Adipocyte (in vitro differentiated cells): ENCODE measurements around the gene INPP5J.
A peak's percentile ranks its signal among the peaks of the same experiment; 100 is the strongest.

ENCODE experiments used
- DNase-seq: peaks from one replicate; pipeline ENCODE4 v3.0.0-alpha.2; 2015; ENCODE audit warnings: low read depth
- H3K27me3 ChIP-seq: replicated peaks from 2 replicates; pipeline ENCODE4 v1.7.0; 2013; ENCODE audit warnings: mild to moderate bottlenecking, low read length, moderate library complexity; ENCODE audit not compliant: control insufficient read depth, insufficient read depth
- H3K36me3 ChIP-seq: 2 replicates; pipeline ENCODE4 v1.7.0; 2013; ENCODE audit warnings: low read length, mild to moderate bottlenecking, moderate library complexity; ENCODE audit not compliant: control insufficient read depth, insufficient read depth, severe bottlenecking
- H3K4me1 ChIP-seq: 2 replicates; pipeline ENCODE4 v1.7.0; 2013; ENCODE audit warnings: mild to moderate bottlenecking, low read length, moderate library complexity; ENCODE audit not compliant: control insufficient read depth, insufficient read depth
- H3K4me3 ChIP-seq: 2 replicates; pipeline ENCODE4 v1.7.0; 2013; ENCODE audit warnings: mild to moderate bottlenecking, low read length, moderate library complexity
- H3K9ac ChIP-seq: 2 replicates; pipeline ENCODE4 v1.7.0; 2013; ENCODE audit warnings: mild to moderate bottlenecking, low read length, moderate library complexity
- H3K9me3 ChIP-seq: 2 replicates; pipeline ENCODE4 v1.7.0; 2013; ENCODE audit warnings: mild to moderate bottlenecking, low read length, moderate library complexity; ENCODE audit not compliant: control insufficient read depth

INPP5J gene

DNA sequence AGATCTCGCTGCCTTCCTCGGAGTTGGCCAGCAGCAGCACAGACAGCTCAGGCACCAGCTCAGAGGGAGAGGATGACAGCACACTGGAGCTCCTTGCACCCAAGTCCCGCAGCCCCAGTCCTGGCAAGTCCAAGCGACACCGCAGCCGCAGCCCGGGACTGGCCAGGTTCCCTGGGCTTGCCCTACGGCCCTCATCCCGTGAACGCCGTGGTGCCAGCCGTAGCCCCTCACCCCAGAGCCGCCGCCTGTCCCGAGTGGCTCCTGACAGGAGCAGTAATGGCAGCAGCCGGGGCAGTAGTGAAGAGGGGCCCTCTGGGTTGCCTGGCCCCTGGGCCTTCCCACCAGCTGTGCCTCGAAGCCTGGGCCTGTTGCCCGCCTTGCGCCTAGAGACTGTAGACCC, 11.1 kb downstream of the INPP5J start:
- Histone ChIP-seq H3K27me3 (peaks cover 21% of the 10 kb centered on the region), H3K36me3 (no peaks in the 10 kb centered on the region), H3K9ac (no peak overlapping the region), H3K4me3 (no peak overlapping the region), H3K9me3 (no peaks in the 10 kb centered on the region), H3K4me1 (no peaks in the 10 kb centered on the region)
- no peak for DNase-seq

DNA sequence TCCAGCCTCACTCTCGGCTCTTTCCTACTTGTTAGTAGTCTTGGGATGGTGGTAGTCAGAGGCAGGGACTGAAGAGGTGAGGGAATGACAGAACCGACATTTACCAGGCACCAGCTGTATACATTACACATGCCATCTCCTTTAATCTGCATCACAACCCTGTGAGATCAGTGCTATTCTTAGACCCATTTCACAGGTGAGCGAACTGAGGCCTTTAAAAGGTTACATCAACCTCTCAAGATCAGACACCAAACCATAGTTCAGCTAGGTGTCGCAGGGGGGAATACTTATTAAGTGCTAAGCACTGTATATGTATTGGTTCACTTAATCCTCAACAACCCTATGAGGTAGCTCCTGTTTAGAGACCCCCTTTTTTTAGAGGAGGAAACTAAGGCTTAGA, 11.9 kb downstream of the INPP5J start:
- H3K36me3 ChIP-seq = no peaks in the 10 kb centered on the region
- DNase-seq = no peak
- H3K9ac ChIP-seq = no peak overlapping the region
- peaks cover 29% of the 10 kb centered on the region for H3K27me3 ChIP-seq
- H3K4me3 ChIP-seq = no peak overlapping the region
- no peaks in the 10 kb centered on the region for H3K9me3 ChIP-seq
- H3K4me1 ChIP-seq = no peaks in the 10 kb centered on the region

DNA sequence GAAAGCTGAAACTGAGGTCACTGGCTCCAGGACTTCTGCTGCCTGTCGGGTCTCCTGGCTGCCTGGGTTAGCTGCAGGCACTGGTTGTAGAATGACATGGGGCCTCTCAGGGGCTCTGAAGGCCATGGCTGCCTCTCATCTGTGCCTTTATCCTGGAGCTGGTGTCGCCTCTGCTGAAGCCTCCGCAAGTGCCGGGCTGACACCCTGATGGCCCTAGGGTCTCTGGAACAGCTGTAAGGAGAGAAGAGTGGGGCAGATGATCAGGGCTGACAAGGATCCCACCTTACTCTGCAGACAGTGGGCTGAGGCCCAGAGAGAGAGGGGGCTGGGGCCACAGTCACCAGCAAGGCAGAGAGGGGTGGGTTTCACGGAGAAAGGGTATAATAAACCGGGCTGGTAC, 12.9 kb downstream of the INPP5J start:
- no peak for DNase-seq
- no peaks in the 10 kb centered on the region for H3K4me1 ChIP-seq
- H3K9me3 ChIP-seq = no peaks in the 10 kb centered on the region
- H3K36me3 ChIP-seq = no peaks in the 10 kb centered on the region
- H3K4me3 ChIP-seq = no peak overlapping the region
- H3K9ac ChIP-seq = no peak overlapping the region
- peaks cover 38% of the 10 kb centered on the region for H3K27me3 ChIP-seq

DNA sequence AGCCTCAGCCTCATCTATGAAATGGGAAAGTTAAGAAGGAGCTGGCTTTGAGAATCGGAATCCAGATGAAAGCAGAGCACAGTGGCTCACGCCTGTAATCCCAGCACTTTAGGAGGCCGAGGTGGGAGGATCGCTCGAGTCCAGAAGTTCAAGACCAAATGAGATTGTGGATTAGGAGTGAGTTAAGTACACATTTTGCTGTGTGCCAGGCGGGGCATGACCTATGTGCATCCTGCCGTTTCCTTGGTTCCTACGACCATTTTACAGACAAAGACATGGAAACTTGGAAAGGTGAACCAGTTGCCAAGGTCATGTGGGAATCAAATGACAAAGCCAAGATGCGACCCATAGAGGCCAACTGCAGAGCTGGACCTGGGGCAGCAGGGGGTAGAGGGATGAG, 13.4 kb downstream of the INPP5J start:
- no peaks in the 10 kb centered on the region for H3K9me3 ChIP-seq
- peaks cover 42% of the 10 kb centered on the region for H3K27me3 ChIP-seq
- no peak overlapping the region for H3K4me3 ChIP-seq
- no peak overlapping the region for H3K9ac ChIP-seq
- no peaks in the 10 kb centered on the region for H3K4me1 ChIP-seq
- no peaks in the 10 kb centered on the region for H3K36me3 ChIP-seq
- DNase-seq = no peak

DNA sequence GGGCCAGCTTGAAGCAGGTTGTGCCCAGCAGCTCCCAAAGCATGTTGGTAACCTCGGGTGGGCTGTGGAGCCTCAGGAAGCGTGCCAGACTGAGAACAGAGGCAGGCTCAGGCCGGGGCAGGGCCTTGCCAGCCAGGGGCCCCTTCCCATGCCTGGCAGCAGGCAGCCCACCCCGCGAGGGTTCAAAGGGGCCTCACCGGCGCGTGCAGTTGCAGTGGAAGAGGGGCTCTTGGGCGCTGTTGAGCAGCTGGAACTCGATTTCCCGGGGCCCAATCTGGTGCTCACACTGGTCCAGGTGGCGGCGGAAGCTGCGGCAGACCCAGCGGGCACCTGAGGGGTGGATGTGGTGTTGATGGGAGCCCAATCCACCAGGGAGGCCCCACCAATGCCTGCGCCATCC, 13.9 kb downstream of the INPP5J start:
- Histone ChIP-seq H3K36me3 (no peaks in the 10 kb centered on the region), H3K4me1 (no peaks in the 10 kb centered on the region), H3K9ac (no peak overlapping the region), H3K9me3 (no peaks in the 10 kb centered on the region), H3K27me3 (peaks cover 45% of the 10 kb centered on the region), H3K4me3 (no peak overlapping the region)
- DNase-seq = no peak

DNA sequence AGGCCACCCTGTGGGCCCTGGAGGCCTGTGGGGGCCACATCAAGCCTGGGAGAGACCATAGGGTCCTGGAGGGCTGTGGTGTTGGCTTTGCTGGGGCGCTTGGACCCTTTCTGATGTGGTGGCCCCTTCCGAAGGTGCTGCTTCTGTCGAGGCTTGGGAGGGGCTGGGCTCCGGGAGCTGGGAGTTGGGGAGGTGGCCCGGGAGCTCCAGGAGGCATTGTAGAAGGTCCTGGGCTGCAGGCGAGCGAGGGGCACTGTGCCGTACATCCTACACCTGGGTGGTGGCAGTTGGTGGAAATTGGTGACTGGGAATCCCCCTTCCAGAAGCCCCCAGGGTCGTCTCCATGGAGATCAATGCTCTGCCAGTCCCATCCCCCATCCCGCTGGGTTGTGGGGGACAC, 15.0 kb downstream of the INPP5J start:
- H3K4me3 ChIP-seq = no peak overlapping the region

DNA sequence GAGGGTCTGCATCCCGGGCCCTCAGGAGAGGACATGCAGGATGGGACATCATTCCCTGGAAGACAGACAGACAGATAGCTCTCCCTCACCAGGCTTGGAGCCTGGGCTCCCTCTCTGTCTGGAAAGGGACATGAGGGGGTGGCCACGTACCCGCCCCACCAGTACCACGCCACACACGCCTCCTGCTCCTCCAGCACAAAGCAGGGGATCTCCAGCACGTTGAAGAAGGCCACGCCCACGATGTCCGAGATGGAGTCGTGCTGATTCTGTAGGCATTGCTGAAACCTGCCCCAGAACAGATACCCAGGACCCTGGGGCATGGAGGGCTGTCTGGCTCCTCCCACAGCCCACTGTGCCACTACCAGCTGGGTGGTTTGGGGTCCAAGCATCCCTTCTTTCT, 15.4 kb downstream of the INPP5J start:
- peaks cover 45% of the 10 kb centered on the region for H3K27me3 ChIP-seq
- no peak for DNase-seq
- H3K9ac ChIP-seq = no peak overlapping the region
- no peaks in the 10 kb centered on the region for H3K4me1 ChIP-seq
- H3K4me3 ChIP-seq = no peak overlapping the region
- H3K9me3 ChIP-seq = no peaks in the 10 kb centered on the region
- H3K36me3 ChIP-seq = no peaks in the 10 kb centered on the region

More for the DNA sequence above, 15.0 kb downstream of the INPP5J start:
- Histone ChIP-seq H3K9me3 (no peaks in the 10 kb centered on the region), H3K9ac (no peak overlapping the region), H3K4me1 (no peaks in the 10 kb centered on the region), H3K27me3 (peaks cover 45% of the 10 kb centered on the region), H3K36me3 (no peaks in the 10 kb centered on the region)
- DNase-seq = no peak

DNA sequence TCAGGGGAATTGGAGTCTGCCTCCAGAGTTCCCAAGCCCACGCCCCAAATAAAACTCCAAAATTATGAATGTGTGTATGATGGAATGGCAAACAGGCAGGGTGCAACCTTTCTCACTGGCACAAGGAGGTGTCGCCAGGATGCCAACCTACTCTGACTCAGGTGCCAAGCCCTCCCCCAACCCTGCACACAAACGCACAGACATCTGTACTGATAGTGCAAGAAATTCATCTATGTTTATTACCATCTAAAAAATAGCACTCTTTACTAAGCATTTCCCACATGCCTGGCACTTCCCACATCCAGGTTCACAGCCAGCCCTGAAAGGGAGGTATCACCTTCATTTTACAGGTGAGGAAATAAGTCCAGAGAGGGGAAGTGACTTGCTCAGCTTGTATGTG, 16.3 kb downstream of the INPP5J start:
- Histone ChIP-seq H3K9ac (no peak overlapping the region), H3K36me3 (no peaks in the 10 kb centered on the region), H3K4me1 (no peaks in the 10 kb centered on the region), H3K4me3 (no peak overlapping the region), H3K27me3 (peaks cover 45% of the 10 kb centered on the region), H3K9me3 (peaks cover under 1% of the 10 kb centered on the region)
- DNase-seq = no peak

DNA sequence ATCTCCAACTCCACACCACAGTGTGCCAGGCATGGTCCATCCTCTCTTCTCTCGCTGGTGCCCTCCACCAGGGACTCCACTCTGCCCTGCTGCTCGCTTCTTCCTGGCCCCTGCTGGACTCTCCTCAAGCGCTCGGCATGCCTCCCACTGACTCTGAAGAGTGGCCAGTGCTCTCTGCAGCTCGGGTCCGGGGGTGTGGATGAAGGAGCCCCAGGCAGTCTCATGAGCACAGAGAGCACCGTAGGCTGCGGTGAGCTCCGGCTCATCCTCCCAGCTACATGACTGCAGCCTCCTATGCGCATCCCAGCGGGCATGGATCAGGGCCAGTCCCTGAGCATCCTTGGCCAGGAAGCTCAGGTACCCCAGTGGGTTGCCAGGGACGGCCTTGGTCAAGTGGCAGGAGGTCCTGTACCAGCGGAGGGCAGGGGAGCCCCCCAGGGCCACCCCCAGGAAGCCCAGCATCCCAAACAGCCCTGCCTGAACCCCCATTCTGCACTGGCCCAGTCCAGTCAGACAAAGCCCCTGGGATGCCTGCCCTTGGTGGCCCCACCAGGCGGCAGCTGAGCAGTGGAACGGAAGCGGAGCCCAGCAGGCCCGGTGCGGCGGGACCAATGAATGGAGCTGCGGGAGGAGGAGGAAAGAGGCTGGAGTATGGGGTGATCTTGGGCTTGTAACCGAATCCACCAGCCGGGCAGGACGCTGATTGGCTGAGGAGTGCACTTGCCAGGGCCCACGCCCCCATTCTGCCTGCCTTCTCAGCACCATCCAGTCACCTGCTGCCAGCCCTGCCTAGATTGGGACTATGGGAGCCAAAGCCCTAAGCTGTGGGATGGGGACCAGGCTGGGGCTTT, 17.3 kb downstream of the INPP5J start, which contains the start of gene PLA2G3:
Gene PLA2G3 (minus strand): TSS at position 643 of the 851 bp plus-strand sequence. CDS start 154 bp downstream, at position 489.
- Histone ChIP-seq H3K27me3 (peaks cover 42% of the 10 kb centered on the region), H3K4me3 (no peak within 1 kb of the TSS), H3K9me3 (peaks cover 9% of the 10 kb centered on the region), H3K4me1 (no peaks in the 10 kb centered on the region), H3K36me3 (no peaks in the 10 kb centered on the region), H3K9ac (no peak within 1 kb of the TSS)
- DNase-seq = peak; percentile 27

DNA sequence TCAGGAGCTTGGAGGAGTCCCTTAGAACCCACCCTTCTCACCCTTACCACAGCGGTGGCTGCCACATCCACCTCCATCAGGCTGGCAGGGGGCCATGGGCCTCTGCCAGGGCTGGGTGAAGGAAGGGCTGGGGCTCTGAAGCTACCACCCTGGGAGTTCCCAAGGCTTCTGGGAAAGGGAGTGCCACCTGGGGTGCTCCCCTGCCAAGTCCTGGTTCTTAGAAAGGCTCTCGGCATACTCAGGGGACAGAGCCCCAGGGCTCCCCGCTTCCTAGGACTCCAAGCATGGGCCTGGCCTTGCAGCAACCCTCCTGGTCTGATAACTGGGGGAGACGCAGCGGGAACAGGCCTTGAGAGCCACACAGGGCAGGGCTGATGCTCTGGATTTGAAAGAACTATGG, 18.0 kb downstream of the INPP5J start:
- DNase-seq = no peak
- Histone ChIP-seq H3K9ac (no peak overlapping the region), H3K36me3 (no peaks in the 10 kb centered on the region), H3K27me3 (peaks cover 35% of the 10 kb centered on the region), H3K4me3 (no peak overlapping the region), H3K4me1 (no peaks in the 10 kb centered on the region), H3K9me3 (peaks cover 9% of the 10 kb centered on the region)

DNA sequence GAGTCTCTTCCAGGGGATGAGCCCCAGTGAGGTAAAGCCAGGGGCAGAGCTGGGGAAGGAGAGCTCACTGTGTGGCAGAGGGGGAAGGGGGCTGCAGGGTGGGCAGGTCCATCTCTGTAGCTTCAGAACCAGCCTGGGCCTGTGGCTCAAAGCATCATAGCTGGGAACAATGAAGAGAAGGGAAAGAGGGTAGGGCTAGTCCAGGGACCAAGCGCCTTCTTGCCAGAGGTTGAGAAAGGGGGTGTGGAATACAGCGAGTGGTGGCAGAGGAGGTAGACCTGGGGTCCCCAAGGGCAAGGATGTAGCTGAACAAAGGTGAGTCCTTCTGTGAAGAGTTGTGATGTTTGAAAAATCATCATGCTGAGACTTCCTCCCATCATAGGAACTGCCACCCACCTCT, 18.8 kb downstream of the INPP5J start:
- H3K36me3 ChIP-seq = no peaks in the 10 kb centered on the region
- no peak overlapping the region for H3K9ac ChIP-seq
- peaks cover 34% of the 10 kb centered on the region for H3K27me3 ChIP-seq
- H3K9me3 ChIP-seq = peaks cover 9% of the 10 kb centered on the region
- H3K4me1 ChIP-seq = no peaks in the 10 kb centered on the region
- no peak for DNase-seq
- no peak overlapping the region for H3K4me3 ChIP-seq

DNA sequence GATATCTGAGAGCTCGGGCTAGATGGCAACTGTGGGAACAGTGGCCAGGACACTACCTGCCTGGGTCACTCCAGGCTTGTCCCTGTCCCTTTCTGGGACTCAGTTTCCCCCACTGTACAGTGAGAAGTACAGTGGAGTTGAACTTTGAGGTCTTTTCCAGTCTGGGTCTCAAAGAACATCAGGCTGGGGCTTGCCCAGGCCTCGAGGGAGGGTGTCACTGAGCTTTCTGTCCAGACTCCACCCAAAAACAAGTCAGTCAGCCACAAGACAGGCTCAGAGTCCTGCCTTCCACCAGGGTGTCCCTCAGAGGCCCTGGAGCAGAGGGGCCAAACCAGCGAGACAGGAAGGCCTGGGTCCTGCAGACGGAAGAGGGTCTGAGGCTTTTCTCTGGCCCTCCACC, 19.5 kb downstream of the INPP5J start:
- Histone ChIP-seq H3K9ac (no peak overlapping the region), H3K4me1 (no peaks in the 10 kb centered on the region), H3K4me3 (no peak overlapping the region), H3K27me3 (peaks cover 34% of the 10 kb centered on the region), H3K36me3 (no peaks in the 10 kb centered on the region), H3K9me3 (peaks cover 13% of the 10 kb centered on the region)
- DNase-seq = no peak
